Stomach (tissue), 9 donors: ENCODE measurements around the gene PMCH. TPM values are rescaled to one million over a fixed set of nuclear protein-coding genes. Genes with fewer than 3 reads are reported as not detected.

Experiments used
- DNase-seq, 2 donors: peaks; one replicate each; pipeline versions ENCODE4 v3.0.0 to v3.0.0-alpha.2; 2013 to 2019
- H3K27ac ChIP-seq, 5 donors: fragments of 200-600 bp in 4 of 5; sonication (generic) in 4 of 5; one replicate each; pipeline ENCODE4 v1.5.1; 2013 to 2019; ENCODE audit warnings: mild to moderate bottlenecking in 1 of 5, moderate library complexity in 1 of 5
- H3K27me3 ChIP-seq, 3 donors: fragments of 200-600 bp; sonication (generic); one replicate each; pipeline ENCODE4 v1.5.1; 2017 to 2019; ENCODE audit warnings: mixed run types in 1 of 3
- H3K36me3 ChIP-seq, 4 donors: fragments of 200-600 bp; sonication (generic); 1 replicate in 3 of 4; 2 replicates in 1 of 4; pipeline ENCODE4 v1.5.1; 2016 to 2019
- H3K4me1 ChIP-seq, 4 donors: fragments of 200-600 bp; sonication (generic); one replicate each; pipeline ENCODE4 v1.5.1; 2016 to 2019
- H3K4me3 ChIP-seq, 4 donors: fragments of 200-600 bp; sonication (generic) in 3 of 4; one replicate each; pipeline ENCODE4 v1.5.1; 2016 to 2019; ENCODE audit warnings: mild to moderate bottlenecking in 1 of 4
- H3K9me3 ChIP-seq, 4 donors: fragments of 200-600 bp; sonication (generic); one replicate each; pipeline ENCODE4 v1.5.1; 2016 to 2019
- CTCF ChIP-seq, 7 experiments: fragments of 450-650 bp in 4 of 7; fragments of 200-600 bp in 3 of 7; sonication (generic) in 3 of 7; IDR thresholded peaks; one replicate each; pipeline ENCODE4 v1.5.1; 2016 to 2019; ENCODE audit warnings: antibody characterized with exemption in 7 of 7, control low read depth in 2 of 7, mild to moderate bottlenecking in 1 of 7
- EP300 ChIP-seq: sonication (generic); formaldehyde crosslinking; IDR thresholded peaks from one replicate; pipeline ENCODE4 v1.6.1; 2017; ENCODE audit warnings: antibody characterized with exemption
- POLR2A ChIP-seq, 4 donors: fragments of 450-650 bp; IDR thresholded peaks; one replicate each; pipeline ENCODE4 v1.6.1; 2016; ENCODE audit warnings: antibody characterized with exemption in 4 of 4, control low read depth in 2 of 4, mild to moderate bottlenecking in 1 of 4, moderate library complexity in 1 of 4
- POLR2AphosphoS5 ChIP-seq, 3 donors: sonication (generic); formaldehyde crosslinking; IDR thresholded peaks; one replicate each; pipeline ENCODE4 v1.6.1; 2016; ENCODE audit warnings: antibody characterized with exemption in 3 of 3
- WGBS, 5 donors: extraction: QIAGEN DNeasy Blood & Tissue Kit in 3 of 5; methylation state at CpG; one replicate each; pipeline versions ENCODE4 v1.1.5 to v1.1.7; 2013 to 2018; 5-methylcytosine and 5-hydroxymethylcytosine counted together
- intact Hi-C: fragments of 100-400 bp; cut with DNase I; formaldehyde crosslinking; loops from one replicate; pipeline ENCODE4 v1.15.1; 2023; ENCODE audit warnings: low total_unique reads
- polyA plus RNA-seq, 3 donors: library from polyadenylated mRNA; stranded (reverse); fragments of 200-250 nt; gene quantifications; one replicate each; pipeline ENCODE4 v1.2.3, GENCODE V29; 2013
- total RNA-seq, 5 donors: library from RNA; depleted of rRNA; stranded (reverse); fragments of >200 nt; gene quantifications; one replicate each; pipeline versions ENCODE4 v1.1.0 to v1.2.3, GENCODE V29; 2014 to 2016
- donor health status: healthy with polysubstance abuse.
- donor health status: Bipolar disorder and iron deficiency.
- donor health status: healthy.

The PMCH gene
- total and polyA plus RNA-seq, 8 donors = not detected

GRCh38 chr12:102202556-102202955, 4.9 kb upstream of the PMCH start:
- H3K27ac ChIP-seq = no peak overlapping the region
- no peaks in the 10 kb centered on the region for H3K4me1 ChIP-seq
- H3K27me3 ChIP-seq = no peaks in the 10 kb centered on the region
- H3K9me3 ChIP-seq = no peaks in the 10 kb centered on the region
- DNase-seq = no peak
- no peak overlapping the region for H3K4me3 ChIP-seq
- TF ChIP-seq POLR2A (IDR thresholded peaks at IDR 0.05) = no peak
- TF ChIP-seq CTCF (IDR thresholded peaks at IDR 0.05) = no peak
- TF ChIP-seq POLR2AphosphoS5 (IDR thresholded peaks at IDR 0.05) = no peak
- no peak for TF ChIP-seq EP300
- no peaks in the 10 kb centered on the region for H3K36me3 ChIP-seq
- intact Hi-C loops = no loop called here
- 64 to 81% (median 73%) methylated on average over 4 of the region's 4 CpGs for WGBS, 5 donors

- no peaks in the 10 kb centered on the region for H3K4me1 ChIP-seq
- 75 to 96% (median 84%) methylated on average over 3 of the region's 3 CpGs for WGBS, 5 donors
- intact Hi-C loops = no loop called here
- H3K9me3 ChIP-seq = no peaks in the 10 kb centered on the region
- TF ChIP-seq POLR2AphosphoS5 (IDR thresholded peaks at IDR 0.05) = no peak
- TF ChIP-seq EP300 = no peak
- no peak for TF ChIP-seq CTCF (IDR thresholded peaks at IDR 0.05)
- TF ChIP-seq POLR2A (IDR thresholded peaks at IDR 0.05) = no peak
- no peak for DNase-seq
- H3K27ac ChIP-seq = no peak overlapping the region
- no peaks in the 10 kb centered on the region for H3K27me3 ChIP-seq
- H3K36me3 ChIP-seq = no peaks in the 10 kb centered on the region
- no peak overlapping the region for H3K4me3 ChIP-seq
These were observed 3.9 kb upstream of the PMCH start for GRCh38 chr12:102201436-102202061.

- H3K4me1 ChIP-seq = no peaks in the 10 kb centered on the region
- intact Hi-C loops = no loop called here
- no peak overlapping the region for H3K27ac ChIP-seq
- no peaks in the 10 kb centered on the region for H3K36me3 ChIP-seq
- H3K4me3 ChIP-seq = no peak overlapping the region
- no peak for TF ChIP-seq EP300
- no peak for TF ChIP-seq POLR2A (IDR thresholded peaks at IDR 0.05)
- no peak for TF ChIP-seq CTCF (IDR thresholded peaks at IDR 0.05)
- TF ChIP-seq POLR2AphosphoS5 (IDR thresholded peaks at IDR 0.05) = no peak
- 89 to 91% (median 90%) methylated on average over 4 of the region's 4 CpGs for WGBS, 5 donors
- no peaks in the 10 kb centered on the region for H3K27me3 ChIP-seq
- DNase-seq = no peak
- no peaks in the 10 kb centered on the region for H3K9me3 ChIP-seq
These were observed 1.8 kb downstream of the PMCH start for GRCh38 chr12:102195826-102196225.

- Histone ChIP-seq H3K4me3 (no peak overlapping the region), H3K27me3 (no peaks in the 10 kb centered on the region), H3K27ac (no peak overlapping the region), H3K9me3 (no peaks in the 10 kb centered on the region), H3K36me3 (no peaks in the 10 kb centered on the region), H3K4me1 (no peaks in the 10 kb centered on the region)
- intact Hi-C loops = no loop called here
- 40 to 54% (median 46%) methylated on average over 2 of the region's 2 CpGs for WGBS, 5 donors
- no peak for DNase-seq
- TF ChIP-seq CTCF (IDR thresholded peaks at IDR 0.05) (no peak), EP300 (no peak), POLR2A (IDR thresholded peaks at IDR 0.05) (no peak), POLR2AphosphoS5 (IDR thresholded peaks at IDR 0.05) (no peak)
These were observed 15.0 kb downstream of the PMCH start for GRCh38 chr12:102182635-102183034.
